Activated CD4-positive, alpha-beta T cell treated with anti-CD3 and anti-CD28 coated beads, Interleukin-2, amount 50 U/mL, for 24 hours (primary cell): ENCODE results near the gene PRKCE.

ENCODE experiments used
- DNase-seq, 2 donors: peaks; one replicate each; pipeline ENCODE4 v3.0.0-alpha.2; 2020; ENCODE audit warnings: low read depth in 1 of 2, low spot score in 1 of 2

PRKCE gene

DNA sequence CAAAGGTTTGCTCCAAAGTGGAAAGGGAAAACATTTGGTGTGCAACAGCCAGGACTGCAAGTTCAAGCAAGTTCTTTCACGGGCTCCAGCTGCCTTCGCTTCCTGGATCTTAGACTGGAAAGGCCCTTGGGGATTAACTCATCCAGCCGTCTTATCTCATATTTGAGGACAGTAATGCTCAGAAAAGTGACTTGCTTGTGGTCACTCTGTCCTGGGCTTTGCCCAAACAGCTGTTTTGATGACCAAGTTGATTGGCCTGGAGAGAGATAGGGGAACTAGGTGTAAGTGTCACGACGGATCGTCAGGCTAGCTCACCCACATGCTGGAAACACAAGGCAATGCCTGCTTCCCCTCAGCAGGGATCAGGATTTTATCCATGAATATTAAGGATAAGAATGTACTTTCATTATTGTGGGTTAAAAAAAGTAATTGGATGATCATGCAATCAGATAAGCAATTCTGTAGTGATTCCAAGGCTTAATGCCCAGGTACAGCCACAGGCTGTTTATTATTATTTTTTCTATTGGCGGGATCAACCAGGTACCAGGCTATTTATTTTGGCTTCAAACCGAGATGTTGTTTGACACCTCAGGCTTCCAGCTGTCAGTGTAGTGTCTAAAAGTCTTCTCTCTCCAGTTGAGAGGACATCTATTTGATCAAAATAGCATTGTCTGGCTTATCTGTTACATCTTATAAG lies 483.2 kb downstream of the PRKCE start:
- no peak for DNase-seq

DNA sequence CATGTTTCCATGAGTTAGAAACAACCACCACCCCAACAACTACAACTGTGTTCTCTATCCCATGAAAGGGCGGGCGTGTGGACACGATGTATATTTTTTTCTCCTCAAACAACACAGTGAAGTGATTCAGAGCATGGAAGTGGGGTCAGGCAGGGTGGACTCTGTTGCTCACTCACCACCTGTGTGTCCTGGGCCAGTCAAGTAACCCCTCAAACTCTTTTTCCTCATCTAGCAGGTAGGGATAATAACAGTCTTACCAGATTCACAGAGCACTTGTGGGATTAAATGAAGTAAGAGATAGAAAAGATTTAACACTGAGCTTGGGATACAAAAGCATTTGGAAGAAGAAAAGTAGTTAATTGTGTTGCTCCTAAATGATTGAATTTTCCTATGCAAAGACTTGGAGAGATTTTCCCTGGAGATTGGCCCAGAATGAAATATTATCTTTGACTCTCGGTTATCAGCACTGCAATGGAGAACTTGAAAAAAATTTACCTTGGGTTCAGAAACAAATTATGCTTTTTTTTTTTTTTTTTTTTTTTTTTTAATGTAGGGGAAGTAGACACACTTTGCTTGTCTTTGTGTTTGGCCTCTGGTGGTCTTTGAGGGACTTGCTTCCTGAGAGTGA lies 483.9 kb downstream of the PRKCE start:
- DNase-seq, result no peak

DNA sequence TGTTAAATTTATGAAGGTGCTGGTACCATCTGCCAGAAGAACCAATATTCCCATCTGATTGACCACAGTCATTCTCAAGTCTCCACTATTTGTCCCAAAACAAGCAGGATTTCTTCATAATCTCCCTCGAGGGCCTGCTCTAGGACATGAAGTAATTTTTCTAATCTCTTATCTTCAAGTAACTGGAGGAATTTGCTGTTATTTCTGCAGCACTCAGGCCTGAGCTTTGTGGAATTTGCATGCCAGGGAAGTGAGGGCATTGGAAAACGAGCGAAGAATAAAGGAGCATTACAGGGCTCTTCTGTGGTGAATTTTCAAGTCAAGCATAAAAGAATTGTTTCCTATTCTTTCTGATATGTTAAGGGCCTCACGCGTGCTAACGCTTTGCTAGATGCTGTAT lies 484.5 kb downstream of the PRKCE start:
- no peak for DNase-seq

DNA sequence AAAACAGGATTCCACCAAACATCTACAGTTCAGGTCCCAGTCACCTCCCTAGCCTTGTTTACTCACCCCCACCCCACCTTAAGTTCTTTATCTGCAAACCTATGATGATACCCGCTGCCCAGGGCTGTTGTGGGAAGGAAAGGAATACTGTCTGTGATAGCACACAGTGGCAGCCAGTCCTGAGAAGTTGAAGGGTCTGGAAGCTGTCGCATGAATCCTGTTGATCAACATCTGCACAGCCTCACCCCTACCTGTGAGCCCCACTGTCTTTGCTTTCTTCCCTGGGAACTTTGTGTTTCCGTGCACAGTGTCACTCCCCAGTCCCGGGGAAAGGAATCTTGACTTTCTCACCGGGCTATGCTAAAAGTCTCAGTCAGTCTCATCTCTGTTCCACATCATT lies 485.0 kb downstream of the PRKCE start:
- DNase-seq, result no peak

- DNase-seq, result no peak
These were observed 485.5 kb downstream of the PRKCE start for GRCh38 chr2:46136953-46137352.

DNA sequence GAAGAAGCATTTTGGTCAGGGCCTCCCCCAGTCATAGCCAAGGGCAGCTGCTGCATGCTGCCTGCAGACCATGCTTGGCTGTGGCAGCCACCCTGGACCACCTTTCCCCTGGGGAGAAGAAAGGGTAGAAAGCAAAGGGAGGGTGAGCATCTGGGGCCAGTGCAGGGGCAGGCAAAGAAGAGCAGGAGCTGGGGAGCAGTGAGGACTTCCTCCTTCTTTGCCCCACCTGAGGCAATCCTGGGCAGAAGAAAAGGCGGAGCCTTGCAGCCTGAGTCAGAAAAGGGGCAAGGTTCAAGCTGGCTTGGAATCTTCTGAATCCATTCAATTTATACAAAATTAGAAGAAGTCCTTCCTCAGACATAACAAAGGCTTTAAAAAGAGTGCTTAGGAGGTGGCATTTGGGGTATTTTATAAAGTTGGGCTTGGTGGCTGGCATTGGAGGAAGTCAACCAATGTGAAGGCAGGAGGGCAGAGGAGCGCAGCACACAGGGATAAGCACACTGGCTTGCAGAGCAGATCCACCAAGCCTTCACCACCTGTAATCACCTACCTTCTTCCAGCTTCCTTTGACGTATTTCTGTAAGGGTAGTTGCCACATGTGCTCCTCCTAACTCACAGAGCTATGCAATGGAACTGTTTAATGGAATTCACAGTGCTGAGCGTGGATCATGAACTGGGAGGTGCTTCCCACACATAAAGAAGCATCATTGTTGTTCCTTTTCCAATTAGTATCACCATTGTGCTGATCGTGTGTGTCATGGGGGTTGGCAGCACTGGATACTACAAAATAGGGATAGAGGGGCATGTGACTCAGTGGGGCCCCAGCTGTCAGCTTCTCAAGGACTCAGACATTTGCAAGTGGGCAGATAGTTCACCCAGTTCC lies 491.3 kb downstream of the PRKCE start:
- DNase-seq, result no peak

GRCh38 chr2:46143429-46144132 lies 492.1 kb downstream of the PRKCE start:
- no peak for DNase-seq

DNA sequence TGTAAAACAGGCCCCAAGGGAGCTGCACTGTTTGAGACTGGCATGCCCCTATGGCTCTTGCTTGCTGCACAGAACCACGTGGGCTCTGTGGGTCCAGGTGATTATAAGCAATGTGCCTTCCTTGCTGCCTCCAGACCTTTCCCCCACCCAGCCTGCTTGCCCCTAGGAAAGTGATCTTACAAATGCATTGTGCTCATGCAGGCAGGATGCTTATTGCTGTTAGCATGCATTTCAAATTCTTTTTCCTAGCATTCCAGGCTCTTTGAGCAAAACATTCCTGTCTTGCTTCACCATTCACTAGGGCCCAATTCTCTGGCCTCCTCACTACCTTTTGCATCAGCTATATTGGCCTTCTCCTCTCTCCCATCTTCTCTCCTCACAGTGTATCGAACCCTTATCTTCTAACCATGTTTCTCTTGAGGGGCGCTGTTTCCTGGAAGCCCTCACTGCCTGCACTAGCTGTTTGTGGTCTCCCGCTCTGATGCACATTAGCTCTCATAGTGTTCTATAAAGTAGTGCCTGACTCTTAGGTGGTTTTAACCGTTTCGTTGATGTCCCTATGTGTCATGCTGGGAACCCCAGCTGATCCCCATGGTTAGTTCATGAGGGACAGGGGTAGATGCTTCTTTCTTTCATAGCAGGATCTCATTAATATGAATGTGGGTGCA lies 492.8 kb downstream of the PRKCE start:
- DNase-seq, result no peak

DNA sequence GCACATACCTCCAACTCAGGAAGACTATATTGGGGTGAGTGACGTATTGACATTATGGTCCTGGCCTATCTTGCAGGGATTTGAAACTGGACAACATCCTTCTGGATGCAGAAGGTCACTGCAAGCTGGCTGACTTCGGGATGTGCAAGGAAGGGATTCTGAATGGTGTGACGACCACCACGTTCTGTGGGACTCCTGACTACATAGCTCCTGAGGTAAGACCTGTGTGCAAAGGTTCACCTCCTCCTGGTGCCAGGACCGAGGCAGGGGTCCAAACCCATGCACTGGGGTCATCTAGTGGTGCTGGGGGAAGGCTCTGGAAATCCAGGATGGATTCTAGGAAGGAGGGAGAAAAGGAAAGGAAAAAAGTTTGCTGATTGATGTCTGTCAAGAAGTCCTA lies 493.5 kb downstream of the PRKCE start:
- DNase-seq, result no peak

DNA sequence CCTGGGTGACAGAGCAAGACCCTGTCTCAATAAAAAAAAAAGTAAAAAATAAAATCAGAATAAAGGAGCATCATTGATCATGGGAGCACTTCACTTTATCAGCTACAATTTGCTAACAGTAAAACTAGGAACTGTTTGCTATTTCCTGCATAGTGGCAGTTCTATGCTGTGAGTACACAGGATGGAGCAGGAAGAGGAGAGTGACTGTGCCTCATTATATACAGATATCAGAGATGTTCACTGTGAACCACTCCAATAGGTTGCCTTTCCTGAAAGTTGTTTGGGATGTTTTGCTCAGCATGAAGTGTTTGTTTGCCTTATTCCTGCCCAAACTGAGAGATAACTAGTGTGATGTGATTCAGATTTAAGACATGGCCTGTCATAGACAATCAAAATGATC lies 494.4 kb downstream of the PRKCE start:
- DNase-seq, result no peak

DNA sequence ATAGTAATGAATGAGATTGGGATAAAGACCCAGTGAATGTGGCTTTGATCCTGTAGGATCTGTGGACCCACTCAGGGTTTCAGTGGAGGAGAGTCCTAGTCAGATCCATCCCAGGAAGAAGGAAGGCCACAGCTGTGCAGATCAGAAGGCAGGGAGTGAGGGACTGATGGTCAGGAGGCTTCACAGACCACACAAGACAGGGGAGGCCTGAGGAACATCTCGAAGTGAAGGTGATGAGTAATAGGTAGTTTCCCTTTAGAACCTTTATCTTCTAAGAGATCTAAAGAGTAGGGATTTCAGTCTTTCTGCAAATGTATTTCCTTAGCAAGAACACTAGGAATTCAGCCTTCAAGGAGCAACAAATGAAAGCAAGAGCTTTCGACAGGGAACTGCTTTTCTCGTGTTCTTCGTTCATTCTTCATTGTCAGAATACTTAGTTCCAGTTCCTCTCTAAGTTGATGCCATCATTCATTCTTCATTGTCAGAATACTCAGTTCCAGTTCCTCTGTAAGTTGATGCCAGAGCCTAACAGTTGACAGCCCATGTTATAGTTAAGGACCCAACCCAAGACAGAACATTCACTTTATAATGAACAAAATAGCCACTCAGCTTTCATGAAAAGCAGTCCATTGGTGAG lies 495.5 kb downstream of the PRKCE start:
- no peak for DNase-seq

DNA sequence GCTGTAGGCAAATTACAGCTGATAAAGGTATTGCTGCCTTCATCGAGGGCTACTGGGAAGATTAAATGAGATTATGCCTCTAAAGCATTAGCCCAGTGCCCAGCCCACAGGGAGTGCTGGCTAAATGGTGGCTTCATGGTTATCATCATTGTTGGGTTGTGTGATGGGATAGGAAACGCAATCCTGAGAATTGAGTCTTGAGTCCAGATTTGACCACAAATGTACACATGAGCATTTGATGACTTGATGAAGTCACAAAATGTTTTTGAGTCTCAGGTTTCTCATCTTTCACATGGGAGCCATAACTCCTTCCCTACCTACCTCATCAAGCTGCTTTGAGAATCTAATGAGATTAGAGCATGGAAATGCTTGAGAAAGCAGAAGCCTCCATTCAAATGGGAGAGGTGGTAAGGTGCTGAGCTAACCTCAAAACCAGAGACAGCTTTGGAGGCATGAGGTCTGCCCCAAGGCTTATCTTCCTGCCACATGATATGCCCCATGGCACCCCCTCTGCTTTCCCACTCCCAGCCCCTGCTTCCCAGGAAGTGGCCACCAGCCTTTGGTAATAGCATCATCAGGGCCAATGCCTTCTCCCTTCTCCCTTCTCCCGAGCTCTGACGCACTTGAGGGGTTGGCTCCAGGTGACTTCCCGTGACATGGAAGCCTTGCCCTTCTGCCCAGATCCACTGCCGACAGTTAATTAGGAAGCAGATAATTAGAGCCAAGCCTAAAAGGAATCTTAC lies 496.3 kb downstream of the PRKCE start:
- no peak for DNase-seq

DNA sequence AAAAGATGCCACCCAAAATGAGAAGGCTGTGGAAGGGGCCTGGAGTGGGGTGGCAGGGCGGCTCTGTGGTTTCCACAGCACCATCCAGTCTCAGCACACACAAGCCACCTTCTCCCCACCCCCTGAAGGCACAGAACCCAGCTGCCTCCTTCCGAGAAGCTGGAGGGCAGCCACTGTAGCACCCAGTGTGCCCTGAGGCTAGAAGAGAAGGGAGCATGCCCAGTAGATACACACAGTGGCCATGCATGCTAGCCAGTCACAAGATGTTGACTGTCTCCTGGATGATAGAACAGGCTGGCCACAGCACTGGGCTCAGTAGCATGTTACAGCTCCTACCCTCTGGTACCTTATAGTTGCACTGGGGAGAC lies 496.9 kb downstream of the PRKCE start:
- no peak for DNase-seq

GRCh38 chr2:46150445-46150955 lies 499.0 kb downstream of the PRKCE start:
- DNase-seq, result no peak

- DNase-seq, result no peak
These were observed 500.1 kb downstream of the PRKCE start for GRCh38 chr2:46151577-46151976.

GRCh38 chr2:46153996-46154753 lies 502.7 kb downstream of the PRKCE start:
- no peak for DNase-seq

- DNase-seq, result no peak
These were observed 505.8 kb downstream of the PRKCE start for GRCh38 chr2:46157072-46157965.

GRCh38 chr2:46157966-46158310 lies 506.5 kb downstream of the PRKCE start:
- DNase-seq, result no peak
